ENCODE data around the gene PMVK. TPM values are rescaled to one million over a fixed set of nuclear protein-coding genes. Genes with fewer than 3 reads are reported as not detected.
A peak's percentile ranks its signal among the peaks of the same experiment; 100 is the strongest.

PMVK gene
- total RNA-seq, 2 donors from 2014 or later: 7.0 to 18.5 TPM

GRCh38 chr1:154906621-154907081 is 29.9 kb downstream of the PMVK start:
- ATAC-seq: peak; percentile 47
- H3K27me3 ChIP-seq: no peaks in the 10 kb centered on the region
- intact Hi-C loops (cut with DNase I): no loop called here
- H3K4me1 ChIP-seq: no peaks in the 10 kb centered on the region
- 68 to 70% methylated on average over 3 to 7 of the region's 7 CpGs for WGBS, 2 donors
- peak in 3 of 4 donors; percentile 5 to 18 (median 8) for DNase-seq
- no peaks in the 10 kb centered on the region for H3K36me3 ChIP-seq (replicated peaks in 1 of 2; ENCODE audit: insufficient read depth in 1 of 2, low read depth in 2 of 2)
- no peak overlapping the region for H3K27ac ChIP-seq
- H3K4me3 ChIP-seq: no peak overlapping the region
- TF ChIP-seq CTCF (IDR thresholded peaks at IDR 0.05) (peak in 4 of 7 experiments; percentile 48 to 62 (median 56)), POLR2A (IDR thresholded peaks at IDR 0.05) (no peak)
- H3K9me3 ChIP-seq: no peaks in the 10 kb centered on the region

DNA sequence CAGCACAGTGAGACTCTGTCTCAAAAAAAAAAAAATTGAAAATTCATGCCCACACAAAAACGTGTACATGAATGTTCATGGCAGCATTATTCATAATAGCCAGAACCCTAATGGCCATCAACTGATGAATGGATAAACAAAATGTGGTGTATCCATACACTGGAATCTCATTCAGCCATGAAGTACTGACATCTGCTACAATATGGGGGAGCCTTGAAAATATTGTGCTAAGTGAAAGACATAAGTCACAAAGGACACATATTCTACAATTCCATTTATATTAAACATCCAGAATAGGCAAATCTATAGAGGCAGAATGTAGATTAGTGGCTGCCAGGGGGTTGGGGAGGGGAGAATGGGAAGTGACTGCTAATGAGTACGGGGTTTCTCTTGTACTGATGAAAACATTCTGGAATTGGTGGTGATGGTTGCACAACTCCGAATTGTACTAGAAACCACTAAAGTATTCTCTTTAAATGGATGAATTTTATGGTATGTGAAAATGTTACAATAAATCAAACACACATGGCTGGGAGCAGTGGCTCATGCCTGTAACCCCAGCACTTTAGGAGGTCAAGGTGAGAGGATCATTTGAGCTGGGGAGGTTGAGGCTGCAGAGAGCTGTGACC is 33.5 kb downstream of the PMVK start:
- ATAC-seq (no peak), DNase-seq (no peak)
- intact Hi-C loops (cut with DNase I): no loop called here
- Histone ChIP-seq H3K9me3 (no peaks in the 10 kb centered on the region), H3K4me3 (no peak overlapping the region), H3K36me3 (replicated peaks in 1 of 2; ENCODE audit: insufficient read depth in 1 of 2, low read depth in 2 of 2) (no peaks in the 10 kb centered on the region), H3K27ac (no peak overlapping the region), H3K4me1 (no peaks in the 10 kb centered on the region), H3K27me3 (no peaks in the 10 kb centered on the region)
- no peak for TF ChIP-seq CTCF (IDR thresholded peaks at IDR 0.05)
- no peak for TF ChIP-seq POLR2A (IDR thresholded peaks at IDR 0.05)
- 54 to 57% methylated on average over 3 of the region's 3 CpGs for WGBS, 2 donors

GRCh38 chr1:154901591-154901990 is 34.9 kb downstream of the PMVK start:
- intact Hi-C loops (cut with DNase I): no loop called here
- WGBS, 2 donors: 78 to 96% methylated on average over 1 of the region's 1 CpG
- DNase-seq (no peak), ATAC-seq (no peak)
- H3K4me3 ChIP-seq: no peak overlapping the region
- H3K4me1 ChIP-seq: no peaks in the 10 kb centered on the region
- H3K36me3 ChIP-seq (replicated peaks in 1 of 2; ENCODE audit: insufficient read depth in 1 of 2, low read depth in 2 of 2): no peaks in the 10 kb centered on the region
- no peaks in the 10 kb centered on the region for H3K9me3 ChIP-seq
- no peak for TF ChIP-seq CTCF (IDR thresholded peaks at IDR 0.05)
- TF ChIP-seq POLR2A (IDR thresholded peaks at IDR 0.05): no peak
- H3K27ac ChIP-seq: no peak overlapping the region
- no peaks in the 10 kb centered on the region for H3K27me3 ChIP-seq

DNA sequence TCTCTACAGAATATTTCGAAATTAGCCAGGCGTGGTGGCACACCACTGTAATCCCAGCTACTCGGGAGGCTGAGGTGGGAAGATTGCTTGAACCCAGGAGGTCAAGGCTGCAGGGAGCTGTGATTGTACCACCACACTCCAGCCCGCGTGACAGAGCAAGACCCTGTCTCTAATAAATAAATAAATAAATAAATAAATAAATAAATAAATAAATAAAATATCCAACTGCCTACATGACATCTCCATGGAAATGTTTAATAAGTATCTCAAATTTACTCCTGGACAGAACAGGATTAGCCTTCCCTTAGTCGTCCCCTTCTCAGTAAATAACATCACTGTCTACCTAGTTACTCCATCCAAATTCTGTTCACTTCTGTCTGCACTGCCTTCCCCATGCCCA is 37.5 kb downstream of the PMVK start:
- H3K27ac ChIP-seq: no peak overlapping the region
- H3K27me3 ChIP-seq: no peaks in the 10 kb centered on the region
- H3K4me1 ChIP-seq: no peaks in the 10 kb centered on the region
- no peak overlapping the region for H3K4me3 ChIP-seq
- no peaks in the 10 kb centered on the region for H3K9me3 ChIP-seq
- no peaks in the 10 kb centered on the region for H3K36me3 ChIP-seq (replicated peaks in 1 of 2; ENCODE audit: insufficient read depth in 1 of 2, low read depth in 2 of 2)
- intact Hi-C loops (cut with DNase I): no loop called here
- WGBS, 2 donors: 83 to 86% methylated on average over 6 of the region's 6 CpGs
- TF ChIP-seq POLR2A (IDR thresholded peaks at IDR 0.05): no peak
- TF ChIP-seq CTCF (IDR thresholded peaks at IDR 0.05): no peak
- DNase-seq (no peak), ATAC-seq (no peak)

DNA sequence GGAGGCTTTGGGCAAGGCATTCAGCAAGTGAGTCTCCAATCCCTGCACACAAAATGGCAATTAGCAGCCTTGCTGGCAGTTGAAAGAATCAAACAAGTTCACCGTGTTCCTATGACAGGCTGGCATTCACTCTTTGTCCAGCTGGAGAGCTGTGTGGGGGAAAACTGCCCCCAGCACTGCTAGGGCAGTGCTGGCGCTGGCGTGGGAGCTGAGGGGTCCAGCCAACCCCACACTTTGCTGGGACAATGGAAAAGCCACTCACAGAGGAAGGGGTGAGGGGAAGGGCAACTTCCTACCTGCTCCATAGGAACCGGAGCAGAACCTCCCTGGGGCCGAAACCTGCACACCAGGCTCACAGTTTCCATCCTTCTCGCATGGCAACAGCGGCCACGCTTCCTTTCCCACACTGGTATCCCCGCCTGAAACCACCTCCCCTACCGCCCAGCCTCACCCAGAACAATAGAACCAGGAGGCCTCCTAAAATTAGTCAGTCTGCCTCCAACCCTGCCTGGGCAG is 39.7 kb downstream of the PMVK start:
- Histone ChIP-seq H3K27me3 (no peaks in the 10 kb centered on the region), H3K4me3 (no peak overlapping the region), H3K27ac (no peak overlapping the region), H3K36me3 (replicated peaks in 1 of 2; ENCODE audit: insufficient read depth in 1 of 2, low read depth in 2 of 2) (no peaks in the 10 kb centered on the region), H3K4me1 (no peaks in the 10 kb centered on the region), H3K9me3 (no peaks in the 10 kb centered on the region)
- TF ChIP-seq CTCF (IDR thresholded peaks at IDR 0.05) (no peak), POLR2A (IDR thresholded peaks at IDR 0.05) (no peak)
- ATAC-seq (no peak), DNase-seq (no peak)
- intact Hi-C loops (cut with DNase I): no loop called here
- 71 to 72% methylated on average over 9 to 10 of the region's 10 CpGs for WGBS, 2 donors
